Inflammatory macrophage treated with lipopolysaccharide for 1 hour (primary cell): ENCODE results near the gene MRLN.
"Not testable (repeated sequence)": the region's sequence is repeated elsewhere in the genome, so short reads cannot be mapped to it uniquely, and the experiment has no call there.

Experiments used
- DNase-seq, 2 donors: peaks; one replicate each; pipeline ENCODE4 v3.0.0-alpha.2; 2020 to 2022

MRLN gene

GRCh38 chr10:59744762-59745161, 8.5 kb downstream of the MRLN start:
- DNase-seq: not testable (repeated sequence)

DNA sequence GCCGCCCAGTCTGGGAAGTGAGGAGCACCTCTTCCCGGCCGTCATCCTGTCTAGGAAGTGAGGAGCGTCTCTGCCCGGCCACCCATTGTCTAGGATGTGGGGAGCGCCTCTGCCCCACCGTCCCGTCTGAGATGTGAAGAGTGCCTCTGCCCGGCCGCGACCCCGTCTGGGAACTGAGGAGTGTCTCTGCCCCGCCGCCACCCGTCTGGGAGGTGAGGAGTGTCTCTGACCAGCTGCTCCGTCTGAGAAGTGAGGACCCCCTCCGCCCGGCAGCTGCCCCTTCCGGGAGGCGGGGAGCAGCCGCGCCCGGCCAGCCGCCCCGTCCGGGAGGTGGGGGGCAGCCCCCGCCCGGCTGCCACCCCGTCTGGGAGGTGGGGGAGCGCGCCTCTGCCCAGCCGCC, 9.1 kb downstream of the MRLN start:
- not testable (repeated sequence) for DNase-seq

GRCh38 chr10:59741583-59741982, 11.7 kb downstream of the MRLN start:
- DNase-seq: no peak

DNA sequence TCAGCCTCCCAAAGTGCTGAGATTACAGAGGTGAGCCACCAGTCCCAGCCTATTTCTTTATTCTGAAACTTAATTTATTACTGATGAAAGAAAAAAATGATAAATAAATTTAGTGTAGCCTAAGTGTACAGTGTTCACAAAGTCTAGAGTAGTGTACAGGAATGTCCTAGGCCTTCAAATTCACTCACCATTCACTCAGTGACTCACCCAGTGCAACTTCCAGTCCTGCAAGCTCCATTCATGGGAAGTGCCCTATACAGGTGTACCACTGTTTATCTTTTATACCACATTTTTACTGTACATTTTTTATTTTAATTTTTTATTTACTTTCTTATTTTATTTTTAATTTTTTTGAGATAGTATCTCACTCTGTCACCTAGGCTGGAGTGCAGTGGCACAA, 12.2 kb downstream of the MRLN start:
- no peak for DNase-seq

- DNase-seq: no peak
Measured at GRCh38 chr10:59736749-59737148, 16.5 kb downstream of the MRLN start.

GRCh38 chr10:59735296-59735695, 18.0 kb downstream of the MRLN start:
- no peak for DNase-seq

GRCh38 chr10:59734014-59734462, 19.2 kb downstream of the MRLN start:
- no peak for DNase-seq

DNA sequence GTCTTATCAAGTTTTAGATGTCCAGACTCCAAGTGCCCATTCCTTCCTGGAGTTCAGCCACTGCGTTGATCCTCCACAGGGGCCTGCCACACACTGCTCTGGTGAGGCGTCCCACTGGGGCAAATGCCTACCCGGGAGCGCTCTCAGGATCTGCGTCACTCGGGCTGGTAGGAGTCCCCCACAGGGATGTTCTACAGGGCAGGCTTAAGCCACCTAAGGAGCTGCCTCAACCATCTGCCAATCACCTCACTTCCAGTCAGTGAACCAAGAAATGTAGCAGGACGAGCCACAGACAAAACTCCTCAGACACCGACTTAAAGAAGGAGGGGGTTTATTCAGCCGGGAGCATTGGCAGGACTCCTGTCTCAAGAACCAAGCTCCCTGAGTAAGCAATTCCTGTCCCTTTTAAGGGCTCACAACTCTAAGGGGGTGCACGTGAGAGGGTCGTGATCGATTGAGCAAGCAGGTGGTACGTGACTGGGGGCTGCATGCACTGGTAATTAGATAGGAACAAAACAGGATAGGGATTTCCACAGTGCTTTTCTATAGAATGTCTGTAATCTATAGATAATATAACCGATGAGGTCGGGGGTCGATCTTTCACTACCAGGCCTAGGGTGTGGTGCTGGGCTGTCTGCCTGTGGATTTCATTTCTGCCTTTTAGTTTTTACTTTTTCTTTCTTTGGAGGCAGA, 19.8 kb downstream of the MRLN start:
- DNase-seq: not testable (repeated sequence)

- DNase-seq: not testable (repeated sequence)
Measured at GRCh38 chr10:59732849-59733248, 20.4 kb downstream of the MRLN start.

- DNase-seq: not testable (repeated sequence)
Measured at GRCh38 chr10:59729167-59729566, 24.1 kb downstream of the MRLN start.

- DNase-seq: no peak
Measured at GRCh38 chr10:59724098-59724938, 28.9 kb downstream of the MRLN start.

GRCh38 chr10:59720377-59720776, 32.9 kb downstream of the MRLN start:
- DNase-seq: no peak

DNA sequence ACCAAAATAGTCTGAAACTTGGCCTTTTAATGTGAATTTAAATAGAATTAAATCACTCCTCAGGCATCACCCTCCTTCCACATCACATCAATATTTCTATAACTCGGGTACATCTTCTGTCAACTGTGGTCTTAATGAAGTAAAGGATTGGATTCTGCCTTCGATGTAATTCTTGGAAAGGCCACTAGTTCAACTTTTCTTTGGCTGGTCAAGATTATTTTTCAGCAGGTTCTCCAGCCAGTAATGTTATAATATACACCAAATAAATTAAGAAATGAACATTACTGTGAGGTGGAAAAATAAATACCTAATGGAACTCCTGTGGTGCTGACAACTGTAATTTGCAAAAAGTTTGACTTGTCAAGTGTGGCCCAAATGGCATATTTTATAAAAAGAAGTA, 33.9 kb downstream of the MRLN start:
- no peak for DNase-seq

DNA sequence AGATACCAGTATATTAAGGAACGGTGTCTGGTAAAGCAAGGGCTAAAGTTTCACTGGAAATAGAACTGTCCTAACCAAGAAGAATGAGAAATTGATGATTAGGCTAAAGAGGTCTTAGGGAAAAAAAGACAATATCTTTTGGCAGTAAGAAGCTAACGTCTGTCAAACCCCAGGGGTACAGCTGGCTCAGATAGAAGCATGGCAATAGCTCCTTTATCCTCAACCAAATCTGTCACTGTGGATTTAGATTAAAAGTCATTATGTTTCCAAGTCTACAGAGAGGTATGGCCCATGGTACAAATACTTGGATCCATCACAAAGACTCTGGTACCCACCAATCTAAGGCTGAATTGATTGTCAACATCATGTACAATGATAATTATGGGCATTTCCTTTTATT, 35.0 kb downstream of the MRLN start:
- DNase-seq: no peak

- no peak for DNase-seq
Measured at GRCh38 chr10:59713196-59713821, 39.9 kb downstream of the MRLN start.

- DNase-seq: no peak
Measured at GRCh38 chr10:59711871-59712494, 41.3 kb downstream of the MRLN start.

DNA sequence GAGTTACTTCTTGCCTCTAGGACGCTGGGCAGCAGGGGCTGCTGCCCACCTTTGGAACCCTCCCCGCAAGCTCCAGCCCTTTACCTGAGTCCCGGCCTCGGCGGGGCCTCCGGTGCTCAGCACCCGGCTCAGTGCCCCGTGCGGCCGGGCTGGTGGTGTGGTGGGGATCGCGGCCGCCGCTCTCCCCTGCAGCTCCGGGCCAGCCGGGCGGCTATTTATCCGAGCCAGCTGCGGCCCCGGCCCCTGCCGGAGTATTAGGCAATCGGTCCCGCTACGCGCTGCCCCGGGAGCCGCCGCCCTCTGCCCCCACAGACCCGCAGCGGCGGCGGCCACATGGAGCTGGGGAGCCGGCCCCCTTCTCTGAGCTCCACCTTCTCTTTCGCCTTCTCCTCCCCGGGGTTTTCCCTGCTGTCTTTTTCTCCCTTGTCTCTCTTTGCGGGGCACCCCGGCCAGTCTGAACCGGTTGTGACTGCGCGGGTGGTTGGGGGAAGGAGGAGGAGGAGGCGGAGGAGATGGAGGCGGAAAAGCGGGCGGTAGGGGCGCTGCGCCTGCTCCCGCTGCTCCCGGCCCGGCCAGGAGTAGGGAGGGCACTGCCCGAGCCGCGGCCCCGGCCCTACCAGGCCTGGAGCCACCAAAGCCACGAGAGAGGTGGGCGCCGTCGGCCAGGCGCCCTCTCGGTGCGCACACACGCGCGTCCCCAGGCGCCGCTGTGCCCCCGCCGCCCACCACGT, 43.7 kb downstream of the MRLN start, which contains the start of gene SLC16A9:
SLC16A9 (minus strand) TSS at position 456 of the 731 bp plus-strand sequence. CDS start 25,559 bp downstream, outside the sequence.
- peak in 1 of 2 donors; percentile 5 for DNase-seq

DNA sequence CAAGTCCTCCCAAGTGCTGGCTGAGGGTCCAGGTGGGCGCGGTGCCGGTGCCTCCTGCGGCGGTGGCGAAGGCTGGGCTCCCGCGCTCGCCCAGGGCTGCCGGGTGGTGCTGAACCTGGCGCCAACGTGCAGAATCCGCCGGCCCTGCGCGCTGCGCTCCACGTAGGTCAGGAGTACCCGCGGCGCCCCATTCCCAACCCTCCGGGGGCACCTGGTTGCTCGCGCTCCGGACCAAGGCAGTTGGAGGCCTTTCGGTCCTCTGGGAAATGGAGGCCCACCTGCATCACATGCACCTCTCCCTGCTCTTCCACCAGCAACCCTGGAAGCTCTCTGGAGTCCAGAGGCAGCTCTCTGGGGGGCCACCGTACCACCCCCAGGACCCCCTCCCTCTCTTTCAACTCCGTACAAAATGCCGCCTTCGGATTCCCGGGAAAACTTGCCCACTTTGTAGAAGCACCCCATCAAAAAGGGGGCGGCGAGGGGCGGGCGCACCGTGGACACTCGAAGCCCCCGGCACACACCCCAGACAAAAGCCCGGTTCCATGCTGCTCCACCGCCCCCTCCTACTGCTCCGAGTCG, 44.4 kb downstream of the MRLN start:
- no peak for DNase-seq

DNA sequence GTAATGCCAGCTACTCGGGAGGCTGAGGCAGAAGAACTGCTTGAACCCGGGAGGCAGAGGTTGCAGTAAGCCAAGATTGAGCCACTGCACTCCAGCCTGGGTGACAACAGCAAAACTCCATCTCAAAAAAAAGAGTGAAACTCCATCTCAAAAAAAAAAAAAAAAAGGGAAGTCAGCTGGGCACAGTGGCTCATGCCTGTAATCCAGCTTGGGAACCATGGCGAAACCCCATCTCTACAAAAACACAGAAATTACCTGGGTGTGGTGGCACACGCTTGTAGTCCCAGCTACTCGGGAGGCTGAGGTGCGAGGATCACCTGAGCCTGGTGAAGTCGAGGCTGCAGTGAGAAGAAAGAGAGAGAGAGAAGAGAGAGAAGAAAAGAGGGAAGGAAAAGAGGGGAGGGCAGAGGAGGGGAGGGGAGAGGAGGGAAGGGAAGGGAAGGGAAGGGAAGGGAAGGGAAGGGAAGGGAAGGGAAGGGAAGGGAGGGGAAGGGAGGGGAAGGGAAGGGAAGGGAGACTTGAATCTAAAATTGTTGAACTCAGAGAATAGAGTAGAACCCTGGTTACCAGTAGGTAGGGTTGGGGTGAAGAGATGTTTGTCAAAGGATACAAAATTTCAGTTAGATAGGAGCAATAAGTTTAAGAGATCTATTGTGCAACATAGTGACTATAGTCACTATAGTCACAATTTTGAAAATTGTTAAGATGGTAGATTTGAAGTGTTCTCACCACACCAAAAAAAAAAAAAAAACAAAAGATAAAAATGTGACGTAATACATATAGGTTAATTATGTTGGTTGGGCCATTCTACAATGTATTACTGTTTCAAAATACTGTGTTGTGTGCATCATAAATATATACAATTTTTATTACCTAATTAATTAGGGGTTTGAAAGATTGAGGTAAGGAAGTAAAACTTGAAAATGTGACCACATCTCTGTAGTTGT, 46.1 kb downstream of the MRLN start:
- DNase-seq: no peak

DNA sequence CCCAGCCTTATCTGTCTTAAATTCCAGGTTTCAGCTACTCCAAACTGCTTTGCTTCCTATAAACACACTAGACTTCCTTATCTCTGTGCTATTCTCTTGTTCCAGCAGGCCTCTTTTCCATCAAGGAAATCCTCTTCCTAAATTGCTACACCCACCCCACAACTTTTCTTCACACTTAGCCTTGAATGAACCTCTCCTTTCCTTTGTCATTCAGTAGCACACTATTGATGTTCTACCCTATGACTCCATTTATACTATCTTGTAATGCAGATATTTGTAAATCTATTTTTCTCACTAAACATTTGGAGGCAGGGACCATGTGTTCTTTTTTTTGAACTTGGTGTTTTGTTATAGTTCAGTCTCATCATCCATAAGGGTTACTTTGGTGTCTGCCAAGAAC, 47.3 kb downstream of the MRLN start:
- DNase-seq: no peak

DNA sequence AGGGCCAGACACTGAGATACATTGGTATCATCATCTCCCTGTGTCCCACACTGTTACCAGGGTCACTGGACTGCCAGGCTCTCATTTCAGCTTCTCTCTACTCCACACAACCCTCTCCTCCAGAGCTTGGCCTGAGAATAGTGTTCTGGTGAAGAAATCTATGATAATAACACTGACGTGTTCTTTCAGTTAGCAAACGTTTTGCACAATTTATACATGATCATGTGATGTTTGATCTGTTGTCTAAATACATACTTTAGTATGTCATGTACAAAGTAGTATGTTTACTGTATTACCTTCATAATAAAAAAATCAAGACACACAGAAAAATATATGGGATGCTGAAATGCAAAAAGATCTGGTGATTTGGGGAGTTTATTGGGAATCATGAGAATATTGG, 48.6 kb downstream of the MRLN start:
- no peak for DNase-seq
